DND-41 (cell line): Measurements from ENCODE around the gene SMCP.

ENCODE experiments used
- CTCF ChIP-seq: IDR thresholded peaks from 2 replicates; pipeline ENCODE4 v1.5.1; 2012; ENCODE audit warnings: borderline replicate concordance, low read length, moderate library complexity, mild to moderate bottlenecking; ENCODE audit not compliant: poor library complexity, severe bottlenecking; ENCODE audit errors: extremely low read depth
- EZH2 ChIP-seq: IDR thresholded peaks from 3 replicates; pipeline ENCODE4 v1.6.1; 2012; ENCODE audit warnings: borderline replicate concordance, low read depth, mild to moderate bottlenecking, moderate library complexity, low read length, inconsistent platforms; ENCODE audit not compliant: severe bottlenecking

DNA sequence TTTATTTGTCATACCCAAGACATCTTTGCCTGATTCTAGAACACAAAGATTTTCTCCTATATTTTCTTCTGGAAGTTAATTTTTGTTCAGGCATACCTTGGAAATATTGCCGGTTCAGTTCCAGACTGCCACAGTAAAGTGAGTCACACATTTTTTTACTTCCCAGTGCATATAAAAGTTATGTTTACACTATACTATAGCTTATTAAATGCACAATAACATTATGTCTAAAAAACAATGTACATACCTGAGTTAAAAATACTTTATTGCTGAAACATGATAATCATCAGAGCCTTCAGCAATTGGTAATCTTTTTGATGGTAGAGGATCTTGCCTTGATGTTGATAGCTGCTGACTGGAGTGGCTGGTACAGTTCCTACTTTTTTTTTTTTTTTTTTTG lies 10.0 kb downstream of the SMCP start:
- TF ChIP-seq CTCF (no peak), EZH2 (no peak)
